Measurements from ENCODE around the gene YPEL3. TPM values are rescaled to one million over a fixed set of nuclear protein-coding genes. Genes with fewer than 3 reads are reported as not detected.
A peak's percentile ranks its signal among the peaks of the same experiment; 100 is the strongest.

The YPEL3 gene
- total and polyA plus RNA-seq, 12 donors = 14.6 to 454 (median 94.5) TPM

- no peak for DNase-seq
- 72 to 86% (median 78%) methylated on average over 9 of the region's 9 CpGs for WGBS, 4 donors
- Histone ChIP-seq H3K9me3 (replicated peaks in 1 of 3) (no peaks in the 10 kb centered on the region), H3K36me3 (replicated peaks in 1 of 2) (peaks cover 0 to 65% of the 10 kb centered on the region in 2 donors), H3K27ac (peak overlapping the region in 3 of 5 donors; percentile 45 to 75 (median 60)), H3K4me3 (no peak overlapping the region), H3K27me3 (no peaks in the 10 kb centered on the region), H3K4me1 (replicated peaks in 1 of 2) (peaks cover 41 to 46% of the 10 kb centered on the region in 2 donors)
- TF ChIP-seq POLR2A (IDR thresholded peaks at IDR 0.05) (no peak), CTCF (IDR thresholded peaks at IDR 0.05) (no peak)
- intact Hi-C loops (cut with DNase I) = no loop called here
Measured at GRCh38 chr16:30068333-30068732, 27.7 kb downstream of the YPEL3 start.

- peaks cover 41 to 50% of the 10 kb centered on the region in 2 donors for H3K4me1 ChIP-seq (replicated peaks in 1 of 2)
- H3K36me3 ChIP-seq (replicated peaks in 1 of 2) = peaks cover 0 to 59% of the 10 kb centered on the region in 2 donors
- H3K27me3 ChIP-seq = no peaks in the 10 kb centered on the region
- H3K27ac ChIP-seq = peak overlapping the region in 2 of 5 donors; percentile 97 to 100
- no peak for DNase-seq
- TF ChIP-seq POLR2A (IDR thresholded peaks at IDR 0.05) (no peak), CTCF (IDR thresholded peaks at IDR 0.05) (no peak)
- H3K9me3 ChIP-seq (replicated peaks in 1 of 3) = no peaks in the 10 kb centered on the region
- intact Hi-C loops (cut with DNase I) = no loop called here
- peak overlapping the region in 2 of 4 donors; percentile 87 to 96 for H3K4me3 ChIP-seq
- 47 to 54% (median 52%) methylated on average over 6 of the region's 6 CpGs for WGBS, 4 donors
Measured at GRCh38 chr16:30067584-30067916, 28.5 kb downstream of the YPEL3 start.

- Histone ChIP-seq H3K4me1 (replicated peaks in 1 of 2) (peaks cover 41 to 50% of the 10 kb centered on the region in 2 donors), H3K36me3 (replicated peaks in 1 of 2) (peaks cover 0 to 53% of the 10 kb centered on the region in 2 donors), H3K27ac (peak overlapping the region; percentile 76 to 100 (median 99)), H3K9me3 (replicated peaks in 1 of 3) (no peaks in the 10 kb centered on the region), H3K4me3 (peak overlapping the region; percentile 41 to 96 (median 88)), H3K27me3 (no peaks in the 10 kb centered on the region)
- peak; percentile 53 to 74 (median 61) for DNase-seq
- peak in 1 of 2 donors; percentile 14 for TF ChIP-seq POLR2A (IDR thresholded peaks at IDR 0.05)
- no peak for TF ChIP-seq CTCF (IDR thresholded peaks at IDR 0.05)
- 32 to 40% (median 37%) methylated on average over 11 to 21 of the region's 21 CpGs for WGBS, 4 donors
- intact Hi-C loops (cut with DNase I) = no loop called here
Measured at GRCh38 chr16:30066761-30067583, 29.0 kb downstream of the YPEL3 start.

GRCh38 chr16:30065943-30066760, 29.9 kb downstream of the YPEL3 start:
- Histone ChIP-seq H3K27me3 (no peaks in the 10 kb centered on the region), H3K9me3 (replicated peaks in 1 of 3) (no peaks in the 10 kb centered on the region), H3K27ac (peak overlapping the region; percentile 76 to 100 (median 99)), H3K36me3 (replicated peaks in 1 of 2) (peaks cover 0 to 45% of the 10 kb centered on the region in 2 donors), H3K4me3 (peak overlapping the region; percentile 41 to 96 (median 88)), H3K4me1 (replicated peaks in 1 of 2) (peaks cover 41 to 50% of the 10 kb centered on the region in 2 donors)
- peak in 6 of 7 donors; percentile 45 to 79 (median 74) for DNase-seq
- TF ChIP-seq POLR2A (IDR thresholded peaks at IDR 0.05) = no peak
- TF ChIP-seq CTCF (IDR thresholded peaks at IDR 0.05) = peak in 1 of 6 experiments; percentile 6
- 1% methylated on average over 20 to 44 of the region's 44 CpGs for WGBS, 4 donors
- intact Hi-C loops (cut with DNase I) = no loop called here

All from adrenal gland (tissue), 12 donors.